HepG2 (cell line): ENCODE data around the gene RNF208. TPM values are rescaled to one million over a fixed set of nuclear protein-coding genes. Genes with fewer than 3 reads are reported as not detected.

ENCODE experiments used
- GRHL1 ChIP-seq: sonication (generic); formaldehyde crosslinking; conservative IDR thresholded peaks from 2 replicates; pipeline ENCODE4 v1.8.0; 2022; ENCODE audit warnings: missing genetic modification reagents
- HOXA3 ChIP-seq: sonication (generic); formaldehyde crosslinking; IDR thresholded peaks from 2 replicates; pipeline ENCODE4 v1.5.0; 2020; ENCODE audit warnings: missing genetic modification reagents
- ISL2 ChIP-seq: sonication (generic); formaldehyde crosslinking; IDR thresholded peaks from 2 replicates; pipeline ENCODE4 v1.5.0; 2020; ENCODE audit warnings: missing genetic modification reagents
- KLF11 ChIP-seq: IDR thresholded peaks from 2 replicates; pipeline ENCODE4 v1.6.1; 2016; ENCODE audit warnings: missing compliant biosample characterization
- MED1 ChIP-seq: sonication (generic); formaldehyde crosslinking; IDR thresholded peaks from 2 replicates; pipeline ENCODE4 v1.4.0; 2020; ENCODE audit warnings: missing genetic modification reagents
- MXD4 ChIP-seq: IDR thresholded peaks from 2 replicates; pipeline ENCODE4 v1.6.1; 2016; ENCODE audit warnings: mild to moderate bottlenecking, missing biosample characterization, missing genetic modification reagents
- MZF1 ChIP-seq: sonication (generic); formaldehyde crosslinking; IDR thresholded peaks from 2 replicates; pipeline ENCODE4 v1.8.1; 2023; ENCODE audit warnings: mild to moderate bottlenecking, missing genetic modification reagents, borderline replicate concordance
- NCOA1 ChIP-seq: sonication (generic); formaldehyde crosslinking; IDR thresholded peaks from 2 replicates; pipeline ENCODE4 v1.9.0; 2021; ENCODE audit warnings: missing genetic modification reagents
- NONO ChIP-seq, 2 experiments: fragments of 450-650 bp in 1 of 2; sonication (generic) in 1 of 2; formaldehyde crosslinking in 1 of 2; IDR thresholded peaks in 1 of 2; conservative IDR thresholded peaks in 1 of 2; 2 replicates each; pipeline versions ENCODE4 v1.6.1 to v1.8.0; 2017 to 2022; ENCODE audit warnings: mild to moderate bottlenecking in 1 of 2, missing genetic modification reagents in 1 of 2, moderate library complexity in 1 of 2
- PAWR ChIP-seq: sonication (generic); formaldehyde crosslinking; IDR thresholded peaks from 2 replicates; pipeline ENCODE4 v1.4.0; 2020; ENCODE audit warnings: missing genetic modification reagents, mild to moderate bottlenecking, borderline replicate concordance
- PAX8 ChIP-seq: sonication (generic); formaldehyde crosslinking; IDR thresholded peaks from 2 replicates; pipeline ENCODE4 v1.8.0; 2022; ENCODE audit warnings: mild to moderate bottlenecking, missing genetic modification reagents, borderline replicate concordance
- REPIN1 ChIP-seq: sonication (generic); formaldehyde crosslinking; IDR thresholded peaks from 2 replicates; pipeline ENCODE4 v1.8.0; 2022; ENCODE audit warnings: missing genetic modification reagents, low read depth, mild to moderate bottlenecking, borderline replicate concordance
- RFX5 ChIP-seq: IDR thresholded peaks from 2 replicates; pipeline ENCODE4 v1.6.1; 2011; ENCODE audit warnings: low read depth, low read length, improper control_type of control experiment
- SOX6 ChIP-seq, 2 experiments: fragments of 450-650 bp in 1 of 2; sonication (generic) in 1 of 2; formaldehyde crosslinking in 1 of 2; IDR thresholded peaks; 2 replicates each; pipeline versions ENCODE4 v1.4.0 to v1.6.1; 2017 to 2020; ENCODE audit warnings: antibody characterized with exemption in 1 of 2, mild to moderate bottlenecking in 1 of 2, missing genetic modification reagents in 1 of 2
- SP4 ChIP-seq: sonication (generic); formaldehyde crosslinking; IDR thresholded peaks from 2 replicates; pipeline ENCODE4 v1.8.1; 2023; ENCODE audit warnings: mild to moderate bottlenecking, missing genetic modification reagents
- TCF12 ChIP-seq, 2 experiments: fragments of 450-650 bp in 1 of 2; sonication (generic) in 1 of 2; formaldehyde crosslinking in 1 of 2; IDR thresholded peaks; 2 replicates each; pipeline versions ENCODE4 v1.6.1 to v1.8.0; 2017 to 2022; ENCODE audit warnings: antibody characterized with exemption in 1 of 2, mild to moderate bottlenecking in 1 of 2, missing genetic modification reagents in 1 of 2, moderate library complexity in 1 of 2
- ZBTB25 ChIP-seq: IDR thresholded peaks from 2 replicates; pipeline ENCODE4 v1.6.1; 2018; ENCODE audit warnings: missing genetic modification reagents
- ZBTB8A ChIP-seq: sonication (generic); formaldehyde crosslinking; IDR thresholded peaks from 2 replicates; pipeline ENCODE4 v1.4.0; 2020; ENCODE audit warnings: mild to moderate bottlenecking, low read depth, missing genetic modification reagents, borderline replicate concordance
- ZC3H4 ChIP-seq: sonication (generic); formaldehyde crosslinking; IDR thresholded peaks from 2 replicates; pipeline ENCODE4 v1.4.0; 2020; ENCODE audit warnings: missing genetic modification reagents, borderline replicate concordance
- ZNF501 ChIP-seq: sonication (generic); formaldehyde crosslinking; IDR thresholded peaks from 2 replicates; pipeline ENCODE4 v1.5.1; 2020; ENCODE audit warnings: mild to moderate bottlenecking, moderate library complexity, missing genetic modification reagents
- ZNF746 ChIP-seq: sonication (generic); formaldehyde crosslinking; IDR thresholded peaks from 2 replicates; pipeline ENCODE4 v1.8.0; 2022; ENCODE audit warnings: mild to moderate bottlenecking, missing genetic modification reagents
- ZNF781 ChIP-seq: sonication (generic); formaldehyde crosslinking; IDR thresholded peaks from 2 replicates; pipeline ENCODE4 v1.5.1; 2020; ENCODE audit warnings: borderline replicate concordance, mild to moderate bottlenecking, missing genetic modification reagents; ENCODE audit errors: not compliant biosample characterization
- ZNF839 ChIP-seq: sonication (generic); formaldehyde crosslinking; IDR thresholded peaks from 2 replicates; pipeline ENCODE4 v1.4.0; 2020; ENCODE audit warnings: missing genetic modification reagents, mild to moderate bottlenecking, borderline replicate concordance
- ZSCAN21 ChIP-seq: sonication (generic); formaldehyde crosslinking; IDR thresholded peaks from 2 replicates; pipeline ENCODE4 v1.8.0; 2022; ENCODE audit warnings: mild to moderate bottlenecking, missing genetic modification reagents, moderate library complexity, borderline replicate concordance
- polyA plus RNA-seq, 8 experiments: library from polyadenylated mRNA; depleted of rRNA in 3 of 8; stranded (reverse) in 7 of 8; unstranded in 1 of 8; fragments of >200 nt; fragmentation: Illumina TruSeq in 4 of 8; extraction: Trizol in 4 of 8; gene quantifications; 2 replicates each; pipeline versions ENCODE4 v1.2.1 to v1.2.3, GENCODE V29; 2011 to 2016; ENCODE audit warnings: low read depth in 4 of 8, missing spikeins in 1 of 8, mixed read lengths in 1 of 8; ENCODE audit not compliant: insufficient read depth in 1 of 8
- total RNA-seq, 5 experiments: library from RNA; depleted of rRNA; stranded (reverse); fragments of >200 nt; fragmentation: Illumina TruSeq; extraction: Trizol; gene quantifications; 2 replicates each; pipeline ENCODE4 v1.2.3, GENCODE V29; 2016; ENCODE audit warnings: low read depth in 1 of 5
- TF ChIP-seq, protein P1 (sequence below): conservative IDR thresholded peaks from 2 replicates; pipeline ENCODE4 v1.6.1; 2018; ENCODE audit warnings: missing genetic modification reagents

RNF208 gene
- total and polyA plus RNA-seq, 2 of the 13 experiments (the other 11 are each of a cell fraction or from before 2014, with no cell fraction given): 1.6 to 2.1 TPM

DNA sequence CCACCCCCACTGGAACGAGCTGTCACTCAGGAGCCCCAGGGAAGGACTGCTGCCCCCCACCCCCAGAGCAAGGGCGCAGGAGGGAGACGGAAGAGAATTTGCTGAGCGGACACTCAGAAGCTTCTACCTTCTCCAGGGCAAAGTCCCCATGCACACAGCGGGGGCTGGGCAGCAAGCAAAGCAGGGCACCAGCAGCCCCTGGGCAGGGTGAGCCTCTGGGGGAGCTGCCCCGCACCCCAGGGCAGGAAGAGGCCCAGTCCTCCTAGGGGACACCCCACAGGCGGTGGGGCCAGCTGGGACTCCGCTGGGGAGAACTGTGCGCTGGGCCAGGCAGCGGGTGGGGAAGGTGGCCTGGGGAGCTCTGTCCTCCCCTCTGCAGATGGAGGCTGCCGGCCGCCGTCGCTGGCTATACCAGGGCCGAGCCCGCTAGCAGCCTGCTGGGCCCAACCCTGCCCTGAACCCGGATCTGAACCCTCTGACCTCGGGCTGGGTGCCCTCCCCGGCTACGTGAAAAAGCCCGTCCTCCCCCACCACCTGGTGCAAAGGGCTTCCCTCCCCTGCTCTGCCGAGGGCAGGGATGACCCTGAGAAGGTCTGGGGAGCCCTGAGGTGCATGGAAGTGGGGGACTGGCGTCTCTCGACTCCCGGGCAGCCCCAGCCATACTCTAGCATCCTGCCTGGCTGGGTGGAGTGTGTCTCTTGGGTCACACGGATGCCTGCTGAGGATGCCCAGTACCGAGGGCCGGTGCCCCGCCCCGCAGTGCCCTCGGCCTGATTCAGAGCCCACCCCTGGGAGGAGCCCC lies 8.1 kb upstream of the RNF208 start (continued):
- TF ChIP-seq, protein P1, sequence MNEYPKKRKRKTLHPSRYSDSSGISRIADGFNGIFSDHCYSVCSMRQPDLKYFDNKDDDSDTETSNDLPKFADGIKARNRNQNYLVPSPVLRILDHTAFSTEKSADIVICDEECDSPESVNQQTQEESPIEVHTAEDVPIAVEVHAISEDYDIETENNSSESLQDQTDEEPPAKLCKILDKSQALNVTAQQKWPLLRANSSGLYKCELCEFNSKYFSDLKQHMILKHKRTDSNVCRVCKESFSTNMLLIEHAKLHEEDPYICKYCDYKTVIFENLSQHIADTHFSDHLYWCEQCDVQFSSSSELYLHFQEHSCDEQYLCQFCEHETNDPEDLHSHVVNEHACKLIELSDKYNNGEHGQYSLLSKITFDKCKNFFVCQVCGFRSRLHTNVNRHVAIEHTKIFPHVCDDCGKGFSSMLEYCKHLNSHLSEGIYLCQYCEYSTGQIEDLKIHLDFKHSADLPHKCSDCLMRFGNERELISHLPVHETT (CRISPR knock-in tag): peak; percentile 41; the same call in 1 of the 2 replicates
- TF ChIP-seq ZBTB25 (CRISPR knock-in tag) (peak; percentile 28; the same call in 1 of the 2 replicates), ZC3H4 (CRISPR knock-in tag) (no peak), PAX8 (0 out of 2 replicates have a peak, but pooled peaks have one; percentile 21), REPIN1 (CRISPR knock-in tag) (0 out of 2 replicates have a peak, but pooled peaks have one; percentile 5), ZNF839 (CRISPR knock-in tag) (peak; percentile 92; the same call in 1 of the 2 replicates), NONO (IDR thresholded peaks at IDR 0.05) (no peak), NONO (CRISPR knock-in tag; conservative IDR thresholded peaks at IDR 0.05) (peak; percentile 89), PAWR (CRISPR knock-in tag) (no peak), HOXA3 (peak; percentile 46; the same call in 1 of the 2 replicates), GRHL1 (CRISPR knock-in tag) (no peak), ISL2 (CRISPR knock-in tag) (peak; percentile 40), ZNF746 (peak; percentile 93), SP4 (CRISPR knock-in tag) (peak; percentile 57; the same call in 1 of the 2 replicates), ZNF781 (CRISPR knock-in tag) (peak; percentile 60), TCF12 (IDR thresholded peaks at IDR 0.05) (no peak), TCF12 (CRISPR knock-in tag; IDR thresholded peaks at IDR 0.05) (peak; percentile 46), NCOA1 (CRISPR knock-in tag) (no peak), ZBTB8A (CRISPR knock-in tag) (no peak), KLF11 (CRISPR knock-in tag) (no peak), MZF1 (no peak), MXD4 (CRISPR knock-in tag) (peak; percentile 72; the same call in 1 of the 2 replicates), RFX5 (no peak), ZNF501 (CRISPR knock-in tag) (peak; percentile 91), MED1 (CRISPR knock-in tag) (peak; percentile 48; the same call in 1 of the 2 replicates), ZSCAN21 (CRISPR knock-in tag) (peak; percentile 81), SOX6 (IDR thresholded peaks at IDR 0.05) (no peak), SOX6 (CRISPR knock-in tag; IDR thresholded peaks at IDR 0.05) (peak; percentile 44; the same call in 1 of the 2 replicates)
